Spleen (tissue), 11 donors: ENCODE measurements around the gene ARSG. TPM values are rescaled to one million over a fixed set of nuclear protein-coding genes. Genes with fewer than 3 reads are reported as not detected.
A peak's percentile ranks its signal among the peaks of the same experiment; 100 is the strongest.
"Not testable (repeated sequence)": the region's sequence is repeated elsewhere in the genome, so short reads cannot be mapped to it uniquely, and the experiment has no call there.

ENCODE experiments used
- DNase-seq: peaks from one replicate; pipeline ENCODE4 v3.0.0-alpha.2; 2020
- H3K27ac ChIP-seq, 8 donors: fragments of 200-600 bp; sonication (generic) in 7 of 8; 1 replicate in 4 of 8; 2 replicates in 4 of 8; pipeline versions ENCODE4 v1.5.0 to v1.8.0; 2016 to 2021; ENCODE audit warnings: inconsistent platforms in 4 of 8, mild to moderate bottlenecking in 4 of 8, moderate library complexity in 1 of 8
- H3K27me3 ChIP-seq, 7 donors: fragments of 200-600 bp; sonication (generic) in 6 of 7; replicated peaks in 1 of 7; 1 replicate in 4 of 7; 2 replicates in 3 of 7; pipeline versions ENCODE4 v1.5.0 to v1.8.0; 2016 to 2021; ENCODE audit warnings: inconsistent platforms in 3 of 7, mild to moderate bottlenecking in 1 of 7
- H3K36me3 ChIP-seq, 6 donors: fragments of 200-600 bp; sonication (generic) in 5 of 6; 1 replicate in 4 of 6; 2 replicates in 2 of 6; pipeline versions ENCODE4 v1.5.0 to v1.8.0; 2016 to 2021; ENCODE audit warnings: inconsistent platforms in 2 of 6
- H3K4me1 ChIP-seq, 6 donors: fragments of 200-600 bp; sonication (generic) in 5 of 6; 1 replicate in 3 of 6; 2 replicates in 3 of 6; pipeline versions ENCODE4 v1.5.0 to v1.8.0; 2016 to 2021; ENCODE audit warnings: inconsistent platforms in 3 of 6
- H3K4me3 ChIP-seq, 8 donors: fragments of 200-600 bp; sonication (generic) in 7 of 8; 1 replicate in 4 of 8; 2 replicates in 4 of 8; pipeline versions ENCODE4 v1.5.0 to v1.8.0; 2016 to 2021; ENCODE audit warnings: inconsistent platforms in 4 of 8, mild to moderate bottlenecking in 4 of 8, moderate library complexity in 2 of 8
- H3K9me3 ChIP-seq, 8 donors: fragments of 200-600 bp; sonication (generic) in 7 of 8; 1 replicate in 4 of 8; 2 replicates in 4 of 8; pipeline versions ENCODE4 v1.5.0 to v1.8.0; 2016 to 2021; ENCODE audit warnings: inconsistent platforms in 4 of 8
- POLR2A ChIP-seq, 3 donors: fragments of 450-650 bp; IDR thresholded peaks; one replicate each; pipeline ENCODE4 v1.5.1; 2017; ENCODE audit warnings: antibody characterized with exemption in 3 of 3, mild to moderate bottlenecking in 1 of 3
- POLR2AphosphoS5 ChIP-seq, 3 donors: sonication (generic); formaldehyde crosslinking; IDR thresholded peaks; one replicate each; pipeline ENCODE4 v1.5.1; 2017; ENCODE audit warnings: antibody characterized with exemption in 3 of 3
- WGBS, 5 donors: extraction: QIAGEN DNeasy Blood & Tissue Kit in 3 of 5; methylation state at CpG; one replicate each; pipeline versions ENCODE4 v1.1.5 to v1.1.7; 2013 to 2018; 5-methylcytosine and 5-hydroxymethylcytosine counted together
- intact Hi-C: fragments of 100-400 bp; cut with DNase I; formaldehyde crosslinking; loops from one replicate; pipeline ENCODE4 v1.15.0; 2023; ENCODE audit warnings: low total_unique reads
- polyA plus RNA-seq, 3 donors: library from polyadenylated mRNA; stranded (reverse); fragments of 200-250 nt; gene quantifications; one replicate each; pipeline ENCODE4 v1.2.1, GENCODE V29; 2013
- total RNA-seq, 7 donors: library from RNA; depleted of rRNA in 3 of 7; stranded (reverse); fragments of >200 nt in 3 of 7; fragmentation: NEBNext Ultra II Directional in 4 of 7; extraction: Animal tissue kit (Norgen Biotek cat#: 25700) in 4 of 7; gene quantifications; one replicate each; pipeline versions ENCODE4 v1.1.0 to v1.2.1, GENCODE V29; 2016 to 2021
- TF ChIP-seq, protein P1 (sequence below), 11 experiments: fragments of 200-600 bp in 7 of 11; fragments of 450-650 bp in 4 of 11; sonication (generic) in 4 of 11; IDR thresholded peaks in 8 of 11; conservative IDR thresholded peaks in 3 of 11; 1 replicate in 7 of 11; 2 replicates in 4 of 11; pipeline versions ENCODE4 v1.4.0 to v1.8.0; 2016 to 2021; ENCODE audit warnings: antibody characterized with exemption in 11 of 11, inconsistent platforms in 4 of 11, mild to moderate bottlenecking in 1 of 11
- donor health status: healthy with polysubstance abuse.
- donor health status: DM: no; HTN: no; CAD: no; lungs with moderate emphysema.
- donor health status: DM: no; HTN: no; CAD: no.
- donor health status: Bipolar disorder and iron deficiency.
- donor health status: healthy.
- donor health status: DM: no; HTN: no; CAD: no.
- donor health status: DM: yes; HTN: yes; CAD: no.

ARSG gene
- total and polyA plus RNA-seq, 10 donors, result 1.5 to 24.3 (median 14.2) TPM

- intact Hi-C loops, result loop anchor here (10.0 kb wide), 1 partner anchor 202 kb away; no protein-coding TSS in a partner anchor
- 11 to 14% (median 12%) methylated on average over 9 of the region's 9 CpGs for WGBS, 5 donors
- DNase-seq, H3K4me3 ChIP-seq, H3K9me3 ChIP-seq, H3K27me3 ChIP-seq: not testable (repeated sequence)
- TF ChIP-seq, protein P1, sequence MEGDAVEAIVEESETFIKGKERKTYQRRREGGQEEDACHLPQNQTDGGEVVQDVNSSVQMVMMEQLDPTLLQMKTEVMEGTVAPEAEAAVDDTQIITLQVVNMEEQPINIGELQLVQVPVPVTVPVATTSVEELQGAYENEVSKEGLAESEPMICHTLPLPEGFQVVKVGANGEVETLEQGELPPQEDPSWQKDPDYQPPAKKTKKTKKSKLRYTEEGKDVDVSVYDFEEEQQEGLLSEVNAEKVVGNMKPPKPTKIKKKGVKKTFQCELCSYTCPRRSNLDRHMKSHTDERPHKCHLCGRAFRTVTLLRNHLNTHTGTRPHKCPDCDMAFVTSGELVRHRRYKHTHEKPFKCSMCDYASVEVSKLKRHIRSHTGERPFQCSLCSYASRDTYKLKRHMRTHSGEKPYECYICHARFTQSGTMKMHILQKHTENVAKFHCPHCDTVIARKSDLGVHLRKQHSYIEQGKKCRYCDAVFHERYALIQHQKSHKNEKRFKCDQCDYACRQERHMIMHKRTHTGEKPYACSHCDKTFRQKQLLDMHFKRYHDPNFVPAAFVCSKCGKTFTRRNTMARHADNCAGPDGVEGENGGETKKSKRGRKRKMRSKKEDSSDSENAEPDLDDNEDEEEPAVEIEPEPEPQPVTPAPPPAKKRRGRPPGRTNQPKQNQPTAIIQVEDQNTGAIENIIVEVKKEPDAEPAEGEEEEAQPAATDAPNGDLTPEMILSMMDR (IDR thresholded peaks at IDR 0.05 in 8 of 11, conservative IDR thresholded peaks at IDR 0.05 in 3 of 11), result peak in 9 of 11 experiments; percentile 31 to 81 (median 70)
- Histone ChIP-seq H3K27ac (peak overlapping the region in 1 of 8 donors; percentile 20), H3K4me1 (peaks cover 9 to 44% (median 20%) of the 10 kb centered on the region in 6 donors), H3K36me3 (peaks cover 0 to 13% (median 0%) of the 10 kb centered on the region in 6 donors)
Observed at GRCh38 chr17:68263101-68263681, 28.1 kb upstream of the ARSG start.

- H3K4me3 ChIP-seq, DNase-seq: not testable (repeated sequence)
- intact Hi-C loops, result loop anchor here (10.0 kb wide), 1 partner anchor 199 kb away; no protein-coding TSS in a partner anchor
Observed at GRCh38 chr17:68265833-68266232, 25.5 kb upstream of the ARSG start.

DNA sequence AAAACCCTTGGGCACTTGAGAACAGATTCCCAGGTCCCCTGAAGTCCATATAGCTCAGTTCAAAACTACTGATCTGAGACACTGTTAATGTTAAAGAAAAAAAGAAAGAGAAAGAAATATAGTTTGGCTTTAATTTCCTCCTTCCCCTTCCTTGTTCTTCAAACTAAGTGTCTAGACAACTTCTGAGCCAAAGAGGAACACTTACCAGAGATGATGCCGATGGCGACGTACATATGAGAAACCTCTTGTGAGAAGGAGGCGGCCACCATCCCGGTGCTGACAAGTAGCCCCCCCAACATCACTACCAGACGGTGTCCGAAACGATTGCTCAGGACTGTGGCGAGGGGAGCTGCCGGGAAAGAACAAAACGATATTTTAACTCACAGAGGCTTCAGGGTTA lies 17.6 kb upstream of the ARSG start:
- 78 to 87% (median 80%) methylated on average over 11 of the region's 11 CpGs for WGBS, 5 donors
- Histone ChIP-seq H3K27ac (peak overlapping the region in 2 of 8 donors; percentile 1 to 26), H3K4me1 (no peaks in the 10 kb centered on the region), H3K4me3 (no peak overlapping the region), H3K9me3 (peaks cover 0 to 11% (median 7%) of the 10 kb centered on the region in 8 donors), H3K27me3 (no peaks in the 10 kb centered on the region), H3K36me3 (peaks cover 0 to 91% (median 21%) of the 10 kb centered on the region in 6 donors)
- TF ChIP-seq POLR2AphosphoS5 (IDR thresholded peaks at IDR 0.05), result no peak
- no peak for TF ChIP-seq POLR2A (IDR thresholded peaks at IDR 0.05)
- TF ChIP-seq, protein P1 (IDR thresholded peaks at IDR 0.05 in 8 of 11, conservative IDR thresholded peaks at IDR 0.05 in 3 of 11), result no peak
- intact Hi-C loops, result loop anchor here (10.0 kb wide), 1 partner anchor 161 kb away; no protein-coding TSS in a partner anchor
- no peak for DNase-seq

More at GRCh38 chr17:68265833-68266232, 25.5 kb upstream of the ARSG start:
- H3K27me3 ChIP-seq, H3K27ac ChIP-seq, H3K9me3 ChIP-seq: not testable (repeated sequence)
- Histone ChIP-seq H3K36me3 (peaks cover 0 to 32% (median under 1%) of the 10 kb centered on the region in 6 donors), H3K4me1 (peaks cover 0 to 19% (median 8%) of the 10 kb centered on the region in 6 donors)
- WGBS, 5 donors, result 85 to 92% (median 87%) methylated on average over 2 of the region's 2 CpGs

- not testable (repeated sequence) for H3K4me3 ChIP-seq, H3K4me1 ChIP-seq, DNase-seq, H3K27me3 ChIP-seq, H3K27ac ChIP-seq
- Histone ChIP-seq H3K9me3 (peaks cover 0 to 11% (median 7%) of the 10 kb centered on the region in 8 donors), H3K36me3 (peaks cover 0 to 92% (median 19%) of the 10 kb centered on the region in 6 donors)
- WGBS, 5 donors, result 93 to 99% (median 96%) methylated on average over 3 of the region's 3 CpGs
- intact Hi-C loops, result loop anchor here (10.0 kb wide), 1 partner anchor 158 kb away; no protein-coding TSS in a partner anchor
Observed at GRCh38 chr17:68276339-68276738, 15.0 kb upstream of the ARSG start.

DNA sequence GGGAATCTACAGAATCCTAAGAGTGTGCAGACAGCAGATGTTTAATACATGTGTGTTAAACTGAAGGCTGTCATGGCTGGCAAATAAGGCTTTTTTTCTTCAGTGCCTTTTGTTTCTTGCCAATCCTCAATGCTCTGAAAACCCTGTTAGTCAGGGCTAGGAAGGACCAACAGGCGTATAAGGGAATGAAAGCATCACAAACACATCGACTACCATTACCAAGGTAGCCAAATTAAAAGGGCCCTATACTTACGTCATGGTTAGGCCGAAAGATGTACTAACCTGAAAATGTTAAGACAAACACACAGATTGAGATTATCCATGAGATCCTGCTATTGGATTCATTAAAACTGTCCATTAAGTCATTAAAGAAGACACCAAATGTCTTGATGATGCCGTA lies 13.5 kb upstream of the ARSG start:
- H3K4me3 ChIP-seq, result no peak overlapping the region
- peaks cover 0 to 11% (median 7%) of the 10 kb centered on the region in 8 donors for H3K9me3 ChIP-seq
- TF ChIP-seq POLR2AphosphoS5 (IDR thresholded peaks at IDR 0.05) (no peak), POLR2A (IDR thresholded peaks at IDR 0.05) (no peak)
- TF ChIP-seq, protein P1 (IDR thresholded peaks at IDR 0.05 in 8 of 11, conservative IDR thresholded peaks at IDR 0.05 in 3 of 11), result no peak
- DNase-seq, result no peak
- 94 to 98% (median 96%) methylated on average over 5 of the region's 5 CpGs for WGBS, 5 donors
- H3K27ac ChIP-seq, result no peak overlapping the region
- H3K27me3 ChIP-seq, result no peaks in the 10 kb centered on the region
- H3K36me3 ChIP-seq, result peaks cover 0 to 79% (median 10%) of the 10 kb centered on the region in 6 donors
- no peaks in the 10 kb centered on the region for H3K4me1 ChIP-seq
- intact Hi-C loops, result loop anchor here (10.0 kb wide), 1 partner anchor 157 kb away; no protein-coding TSS in a partner anchor

- DNase-seq, H3K4me1 ChIP-seq, H3K27ac ChIP-seq, H3K27me3 ChIP-seq, H3K4me3 ChIP-seq, intact Hi-C loops: not testable (repeated sequence)
- H3K9me3 ChIP-seq, result peaks cover 0 to 11% (median 7%) of the 10 kb centered on the region in 8 donors
- H3K36me3 ChIP-seq, result peaks cover 0 to 43% (median 10%) of the 10 kb centered on the region in 6 donors
- 80 to 97% (median 92%) methylated on average over 3 to 6 of the region's 6 CpGs for WGBS, 5 donors
Observed at GRCh38 chr17:68281965-68282364, 9.3 kb upstream of the ARSG start.
